ENCODE measurements around the gene LIMD2. TPM values are rescaled to one million over a fixed set of nuclear protein-coding genes. Genes with fewer than 3 reads are reported as not detected.

LIMD2 gene
- total and polyA plus RNA-seq, 12 donors, result 1.8 to 30.6 (median 3.7) TPM

GRCh38 chr17:63706336-63707082 is 6.6 kb upstream of the LIMD2 start:
- peak overlapping the region in 1 of 10 donors; percentile 58 for H3K27ac ChIP-seq
- DNase-seq (no peak), ATAC-seq (no peak)
- peaks cover 0 to 91% (median 41%) of the 10 kb centered on the region in 9 donors for H3K36me3 ChIP-seq
- 79 to 89% methylated on average over 7 of the region's 7 CpGs for WGBS, 2 donors
- H3K27me3 ChIP-seq, result no peaks in the 10 kb centered on the region
- TF ChIP-seq CTCF (IDR thresholded peaks at IDR 0.05), result no peak
- intact Hi-C loops (cut with DNase I), result no loop called here
- no peak overlapping the region for H3K4me3 ChIP-seq
- peaks cover 0 to 35% (median 1%) of the 10 kb centered on the region in 9 donors for H3K4me1 ChIP-seq
- H3K9me3 ChIP-seq, result no peaks in the 10 kb centered on the region

DNA sequence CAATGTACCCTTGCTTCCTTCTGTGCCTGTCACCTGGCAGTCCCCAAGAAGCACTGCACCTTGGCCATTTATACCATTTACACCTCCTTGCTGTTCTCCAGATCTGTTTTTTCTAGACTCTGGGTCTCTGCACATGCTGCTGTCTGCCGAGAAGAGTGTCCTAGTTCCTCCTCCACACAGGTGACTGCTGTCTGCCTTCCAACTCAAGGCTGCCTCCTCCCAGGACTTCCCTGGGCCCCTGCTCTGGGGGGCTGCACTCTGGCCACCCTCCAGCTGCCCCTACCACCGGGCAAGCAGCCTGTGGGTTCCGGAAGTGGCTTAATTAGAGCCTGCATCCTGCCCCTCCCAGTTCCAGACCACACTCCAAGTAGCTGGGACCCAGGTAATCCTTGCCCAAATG is 5.7 kb upstream of the LIMD2 start:
- WGBS, 2 donors, result 57 to 63% methylated on average over 3 of the region's 3 CpGs
- DNase-seq, result no peak
- H3K36me3 ChIP-seq, result peaks cover 0 to 83% (median 38%) of the 10 kb centered on the region in 9 donors
- peak overlapping the region in 1 of 10 donors; percentile 58 for H3K27ac ChIP-seq
- intact Hi-C loops (cut with DNase I), result no loop called here
- no peaks in the 10 kb centered on the region for H3K9me3 ChIP-seq
- no peak overlapping the region for H3K4me3 ChIP-seq
- no peak for TF ChIP-seq CTCF (IDR thresholded peaks at IDR 0.05)
- peaks cover 4 to 44% (median 10%) of the 10 kb centered on the region in 9 donors for H3K4me1 ChIP-seq
- no peak for ATAC-seq
- no peaks in the 10 kb centered on the region for H3K27me3 ChIP-seq

DNA sequence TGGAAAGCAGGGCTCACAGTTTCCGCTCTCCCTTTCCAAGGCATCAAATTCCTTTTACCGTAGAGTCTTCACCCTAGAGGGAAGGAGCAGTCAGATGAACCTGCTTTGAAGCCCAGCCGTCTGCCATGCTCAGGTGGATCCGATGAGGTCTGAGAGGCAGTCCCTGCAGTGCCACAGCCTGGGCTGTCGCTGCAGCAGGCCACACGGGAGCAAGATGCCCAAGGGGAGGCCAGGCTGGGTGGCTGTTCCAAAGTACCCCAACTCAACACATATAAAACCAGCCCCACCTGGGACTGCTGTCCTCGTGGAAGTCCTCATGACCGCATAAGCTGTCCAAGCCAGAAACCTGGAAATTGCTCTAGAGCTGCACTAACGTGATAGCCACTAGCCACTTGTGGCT is 4.9 kb upstream of the LIMD2 start:
- intact Hi-C loops (cut with DNase I), result loop anchor here in 1 of 10 donors (5.0 kb wide), 1 partner anchor 37 kb away; the partner anchor contains the start of gene STRADA
- Histone ChIP-seq H3K9me3 (no peaks in the 10 kb centered on the region), H3K36me3 (peaks cover 0 to 74% (median 30%) of the 10 kb centered on the region in 9 donors), H3K27me3 (no peaks in the 10 kb centered on the region), H3K27ac (no peak overlapping the region), H3K4me3 (no peak overlapping the region), H3K4me1 (peaks cover 8 to 44% (median 10%) of the 10 kb centered on the region in 9 donors)
- 88 to 92% methylated on average over 9 of the region's 9 CpGs for WGBS, 2 donors
- ATAC-seq (no peak), DNase-seq (no peak)
- no peak for TF ChIP-seq CTCF (IDR thresholded peaks at IDR 0.05)

GRCh38 chr17:63704259-63704576 is 4.3 kb upstream of the LIMD2 start:
- WGBS, 2 donors, result 94 to 95% methylated on average over 11 of the region's 11 CpGs
- H3K4me1 ChIP-seq, result peaks cover 8 to 44% (median 12%) of the 10 kb centered on the region in 9 donors
- no peaks in the 10 kb centered on the region for H3K27me3 ChIP-seq
- intact Hi-C loops (cut with DNase I), result loop anchor here in 1 of 10 donors (5.0 kb wide), 1 partner anchor 38 kb away; the partner anchor contains the start of gene STRADA
- H3K36me3 ChIP-seq, result peaks cover 0 to 68% (median 26%) of the 10 kb centered on the region in 9 donors
- H3K27ac ChIP-seq, result no peak overlapping the region
- H3K9me3 ChIP-seq, result no peaks in the 10 kb centered on the region
- ATAC-seq, result no peak
- no peak overlapping the region for H3K4me3 ChIP-seq
- DNase-seq, result no peak
- no peak for TF ChIP-seq CTCF (IDR thresholded peaks at IDR 0.05)
